Progenitor cell of endocrine pancreas (in vitro differentiated cells): ENCODE measurements around the gene TRH. TPM values are rescaled to one million over a fixed set of nuclear protein-coding genes. Genes with fewer than 3 reads are reported as not detected.

ENCODE experiments used
- DNase-seq: peaks from one replicate; pipeline ENCODE4 v3.0.0; 2021; ENCODE audit warnings: low spot score; ENCODE audit not compliant: unreplicated experiment
- H3K27ac Mint-ChIP-seq: 2 replicates; pipeline ENCODE4 v1.8.0; 2021; ENCODE audit warnings: mild to moderate bottlenecking, moderate library complexity, mixed read lengths
- H3K27me3 Mint-ChIP-seq: 2 replicates; pipeline ENCODE4 v1.8.0; 2021; ENCODE audit warnings: mixed read lengths
- H3K36me3 Mint-ChIP-seq: 2 replicates; pipeline ENCODE4 v1.8.0; 2022; ENCODE audit warnings: mixed read lengths; ENCODE audit not compliant: insufficient read depth
- H3K4me1 Mint-ChIP-seq: 2 replicates; pipeline ENCODE4 v1.8.0; 2021; ENCODE audit warnings: low read depth, mixed read lengths
- H3K4me3 Mint-ChIP-seq: 2 replicates; pipeline ENCODE4 v1.8.0; 2021; ENCODE audit warnings: low read depth, mild to moderate bottlenecking, moderate library complexity, mixed read lengths
- H3K9me3 Mint-ChIP-seq: 2 replicates; pipeline ENCODE4 v1.8.0; 2021; ENCODE audit warnings: low read depth, mixed read lengths
- CTCF ChIP-seq: fragments of 200-600 bp; sonication (generic); IDR thresholded peaks from one replicate; pipeline ENCODE4 v1.5.0; 2021; ENCODE audit warnings: antibody characterized with exemption, mild to moderate bottlenecking; ENCODE audit not compliant: unreplicated experiment
- long read RNA-seq: library from polyadenylated mRNA; unstranded; transcript quantifications from one replicate; pipeline ENCODE4 v2.0.0, GENCODE V29; 2020
- total RNA-seq: library from RNA; stranded (reverse); gene quantifications from 2 replicates; pipeline ENCODE4 v1.2.1, GENCODE V29; 2021

The TRH gene, protein sequence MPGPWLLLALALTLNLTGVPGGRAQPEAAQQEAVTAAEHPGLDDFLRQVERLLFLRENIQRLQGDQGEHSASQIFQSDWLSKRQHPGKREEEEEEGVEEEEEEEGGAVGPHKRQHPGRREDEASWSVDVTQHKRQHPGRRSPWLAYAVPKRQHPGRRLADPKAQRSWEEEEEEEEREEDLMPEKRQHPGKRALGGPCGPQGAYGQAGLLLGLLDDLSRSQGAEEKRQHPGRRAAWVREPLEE
- total RNA-seq = 0.24 and 0.36 TPM in 2 replicates
- long read RNA-seq = 0 reads

- H3K4me3 Mint-ChIP-seq = peak within 1 kb of the TSS; percentile 62
- peaks cover 85% of the 10 kb centered on the region for H3K27me3 Mint-ChIP-seq
- no peaks in the 10 kb centered on the region for H3K9me3 Mint-ChIP-seq
- peaks cover 10% of the 10 kb centered on the region for H3K4me1 Mint-ChIP-seq
- H3K27ac Mint-ChIP-seq = no peak within 1 kb of the TSS
- no peak for TF ChIP-seq CTCF
- H3K36me3 Mint-ChIP-seq = no peaks in the 10 kb centered on the region
- DNase-seq = peak; percentile 10
Observed at GRCh38 chr3:129974564-129974832, at the start of gene TRH. Gene TRH, plus strand, starts transcription at chr3:129974720. Its CDS starts 1,097 bp downstream, at chr3:129975817.

DNA sequence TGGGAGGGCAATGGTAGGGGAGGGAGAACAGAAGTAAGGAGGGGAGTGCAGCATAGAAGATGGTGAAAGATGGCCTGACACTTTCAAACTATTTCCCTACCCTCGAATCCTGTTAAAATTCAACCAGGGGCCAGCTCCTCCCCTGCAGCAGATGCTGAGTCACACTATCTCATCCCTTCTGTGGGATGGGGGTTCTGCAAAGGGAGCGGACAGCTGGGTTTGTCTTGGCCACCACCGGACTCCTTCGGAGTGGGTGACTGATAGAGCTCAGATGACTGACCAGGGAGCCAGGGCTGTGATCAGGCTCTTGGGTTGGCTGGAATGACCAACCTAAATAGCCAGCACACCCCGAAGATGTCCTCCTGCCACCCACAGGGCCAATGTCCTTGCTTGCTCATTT lies 47.4 kb upstream of the TRH start:
- peaks cover 17% of the 10 kb centered on the region for H3K9me3 Mint-ChIP-seq
- no peak overlapping the region for H3K27ac Mint-ChIP-seq
- DNase-seq = no peak
- H3K4me1 Mint-ChIP-seq = no peaks in the 10 kb centered on the region
- no peak overlapping the region for H3K4me3 Mint-ChIP-seq
- peaks cover 7% of the 10 kb centered on the region for H3K36me3 Mint-ChIP-seq
- TF ChIP-seq CTCF = no peak
- H3K27me3 Mint-ChIP-seq = no peaks in the 10 kb centered on the region

DNA sequence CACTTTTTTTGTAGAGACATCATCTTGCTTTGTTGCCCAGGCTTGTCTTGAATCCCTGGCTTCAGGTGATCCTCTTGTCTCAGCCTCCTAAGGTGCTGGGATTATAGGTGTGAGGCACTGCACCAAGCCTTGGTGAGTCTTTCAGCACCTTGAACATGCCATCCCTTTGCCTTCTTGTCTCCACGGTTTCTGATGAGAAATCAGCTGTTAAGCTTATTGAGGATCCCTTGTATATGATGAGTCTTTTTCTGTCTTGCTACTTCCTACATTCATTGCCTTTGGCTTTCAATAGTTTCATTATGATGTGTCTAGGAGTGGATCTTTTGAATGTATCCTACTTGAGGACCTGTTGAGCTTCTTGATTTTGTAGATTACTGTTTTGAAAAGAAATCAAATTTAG lies 45.1 kb upstream of the TRH start:
- TF ChIP-seq CTCF = no peak
- Mint-ChIP-seq H3K27ac (no peak overlapping the region), H3K27me3 (peaks cover 7% of the 10 kb centered on the region), H3K4me1 (no peaks in the 10 kb centered on the region), H3K9me3 (peaks cover 10% of the 10 kb centered on the region), H3K4me3 (no peak overlapping the region), H3K36me3 (peaks cover 7% of the 10 kb centered on the region)
- no peak for DNase-seq

- Mint-ChIP-seq H3K27ac (no peak overlapping the region), H3K4me3 (no peak overlapping the region), H3K4me1 (no peaks in the 10 kb centered on the region), H3K36me3 (peaks cover 7% of the 10 kb centered on the region), H3K27me3 (peaks cover 13% of the 10 kb centered on the region), H3K9me3 (peaks cover 10% of the 10 kb centered on the region)
- no peak for TF ChIP-seq CTCF
- DNase-seq = no peak
Observed at GRCh38 chr3:129933471-129933870, 41.0 kb upstream of the TRH start.

DNA sequence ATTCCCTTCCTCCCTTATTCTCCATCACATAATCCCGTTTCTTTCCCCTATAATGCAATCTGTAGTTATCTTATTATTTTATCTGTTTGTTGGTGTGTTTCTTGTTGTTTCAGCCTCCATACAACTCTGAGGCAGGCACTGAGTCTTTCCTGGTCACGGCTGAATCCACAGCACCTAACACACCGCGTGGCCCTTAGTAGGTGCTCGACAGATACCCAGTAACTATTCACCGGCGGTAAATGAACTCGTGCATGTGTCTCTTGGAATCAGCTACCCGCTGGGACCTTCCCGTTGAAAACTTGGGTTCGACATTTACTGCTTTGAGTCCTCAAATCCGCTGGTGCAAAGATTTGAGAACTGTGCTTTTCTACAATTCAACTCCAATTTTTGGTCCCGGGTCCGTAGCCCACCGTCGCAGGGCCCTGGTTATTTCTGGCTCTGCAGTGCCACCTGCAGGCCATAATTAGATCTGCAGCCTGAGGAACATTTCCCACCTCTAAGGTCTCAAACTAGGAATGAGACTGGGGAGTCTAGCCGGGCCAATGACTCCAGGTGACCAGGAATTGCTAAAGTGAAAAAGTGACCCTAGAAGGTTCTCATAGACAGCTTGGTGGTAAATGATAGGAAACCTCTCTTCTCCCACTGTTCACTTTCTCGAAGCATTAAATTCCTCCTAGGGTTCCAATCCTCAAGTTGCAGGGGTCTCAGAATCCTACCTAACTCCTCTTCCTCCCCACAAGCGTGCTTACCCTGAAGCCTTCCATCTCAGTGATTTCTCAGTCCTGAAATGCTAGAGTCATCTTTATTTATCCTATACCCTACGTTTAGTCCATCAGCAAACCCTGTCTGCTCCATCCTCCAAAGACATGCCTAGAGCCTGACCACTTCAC lies 40.0 kb upstream of the TRH start:
- Mint-ChIP-seq H3K27me3 (peaks cover 13% of the 10 kb centered on the region), H3K4me3 (peak overlapping the region; percentile 17), H3K36me3 (peaks cover 6% of the 10 kb centered on the region), H3K9me3 (peaks cover 8% of the 10 kb centered on the region), H3K4me1 (no peaks in the 10 kb centered on the region), H3K27ac (no peak overlapping the region)
- peak; percentile 92 for TF ChIP-seq CTCF
- DNase-seq = peak; percentile 16
